ENCODE measurements around the gene SLC9A9.

Gene SLC9A9

DNA sequence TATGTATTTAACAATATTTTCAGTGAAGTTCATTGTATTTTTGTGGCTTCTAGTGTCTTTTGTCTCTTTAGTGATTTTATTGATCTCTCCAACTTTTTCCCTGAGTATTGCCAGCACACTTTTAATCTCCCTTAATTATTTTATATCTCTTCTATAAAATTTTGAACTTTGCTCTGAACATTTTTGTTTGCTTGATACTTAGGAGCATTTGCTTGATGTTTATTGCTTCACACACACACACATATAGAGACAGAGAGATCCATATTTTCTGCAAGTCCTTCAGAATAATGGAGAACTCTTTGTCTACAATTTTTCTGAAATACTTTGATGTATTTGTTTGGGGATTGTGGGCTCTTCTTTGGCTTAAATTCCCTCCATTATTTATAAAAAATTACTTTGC lies 213.8 kb downstream of the SLC9A9 start:
- no peak for DNase-seq

- no peak for DNase-seq
These were observed 214.5 kb downstream of the SLC9A9 start for GRCh38 chr3:143633816-143634215.

DNA sequence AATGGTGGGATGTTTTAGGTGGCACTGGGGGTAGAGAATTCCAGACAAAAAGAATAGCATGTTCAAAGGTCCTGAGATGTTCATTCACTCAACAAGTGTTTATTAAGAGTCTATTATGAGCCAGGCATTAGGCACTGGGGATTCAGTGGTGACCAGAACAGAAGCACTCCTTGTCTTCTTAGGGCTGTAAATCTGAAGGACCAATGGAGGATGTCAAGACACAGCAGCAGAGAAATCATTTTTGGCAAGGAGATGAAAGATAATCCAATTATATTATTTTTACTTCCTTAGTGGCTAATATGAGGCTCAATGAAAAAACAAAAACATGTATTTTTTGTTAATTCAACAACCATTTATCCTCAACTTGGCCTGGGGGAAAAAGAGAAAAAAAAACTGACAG lies 218.5 kb downstream of the SLC9A9 start:
- DNase-seq = no peak

DNA sequence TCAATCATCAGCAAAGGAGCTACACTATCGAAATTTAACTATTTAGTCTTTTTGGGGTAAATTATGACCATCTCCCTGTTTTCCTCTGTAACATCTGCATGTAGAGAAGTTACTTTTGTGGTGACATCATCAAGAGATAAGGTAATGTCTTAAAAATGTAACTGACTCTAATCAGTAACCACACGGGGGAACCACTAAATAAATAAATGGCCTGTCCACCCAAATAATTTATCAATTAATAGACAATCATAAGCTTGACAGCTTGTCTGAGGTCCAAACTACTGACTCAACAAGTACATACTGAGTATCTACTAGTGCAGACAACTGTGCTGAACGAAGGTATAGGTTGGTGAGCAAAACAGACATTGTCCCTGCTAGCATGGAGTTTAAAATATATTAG lies 219.3 kb downstream of the SLC9A9 start:
- no peak for DNase-seq

- no peak for DNase-seq
These were observed 220.9 kb downstream of the SLC9A9 start for GRCh38 chr3:143627336-143627735.

- no peak for DNase-seq
These were observed 229.0 kb downstream of the SLC9A9 start for GRCh38 chr3:143619231-143619630.

DNA sequence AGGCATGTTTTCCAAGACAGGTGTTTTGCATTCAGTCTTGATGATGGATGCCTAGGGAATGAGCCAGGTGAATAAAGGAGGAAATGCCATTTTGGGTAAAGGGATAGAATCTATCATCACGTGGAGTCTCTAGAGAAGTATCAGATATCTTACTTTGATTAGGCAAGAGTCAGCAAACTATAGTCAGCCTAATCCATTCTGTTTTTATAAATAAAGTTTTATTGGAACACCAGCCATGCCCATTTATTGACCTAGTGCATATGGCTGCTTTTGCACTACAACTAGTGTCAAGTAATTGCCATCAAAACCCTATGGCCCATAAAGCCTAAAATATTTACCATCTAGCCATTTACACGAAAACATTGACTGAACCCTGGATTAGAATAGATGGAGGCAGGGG lies 231.2 kb downstream of the SLC9A9 start:
- DNase-seq = no peak

GRCh38 chr3:143613226-143613625 lies 235.0 kb downstream of the SLC9A9 start:
- no peak for DNase-seq

- no peak for DNase-seq
These were observed 235.7 kb downstream of the SLC9A9 start for GRCh38 chr3:143612541-143612940.

DNA sequence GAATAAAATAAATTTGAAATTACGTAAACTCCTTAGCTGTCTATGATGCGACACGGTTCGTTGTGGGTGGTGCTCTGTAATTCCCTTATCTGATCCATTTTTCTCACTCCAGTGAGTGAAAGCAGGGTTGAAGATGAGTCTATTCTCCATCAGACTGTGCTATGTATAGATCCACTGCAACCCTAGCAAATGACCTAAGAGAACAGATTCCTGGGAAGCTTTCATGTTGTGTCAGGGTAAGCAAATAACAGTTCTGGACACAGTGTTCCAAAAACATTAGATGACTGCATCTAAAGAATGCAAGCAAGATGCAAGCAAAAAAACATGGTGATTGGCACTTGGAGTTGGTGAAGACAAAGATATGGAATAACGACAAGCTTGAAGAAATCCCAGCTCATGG lies 239.3 kb downstream of the SLC9A9 start:
- no peak for DNase-seq

DNA sequence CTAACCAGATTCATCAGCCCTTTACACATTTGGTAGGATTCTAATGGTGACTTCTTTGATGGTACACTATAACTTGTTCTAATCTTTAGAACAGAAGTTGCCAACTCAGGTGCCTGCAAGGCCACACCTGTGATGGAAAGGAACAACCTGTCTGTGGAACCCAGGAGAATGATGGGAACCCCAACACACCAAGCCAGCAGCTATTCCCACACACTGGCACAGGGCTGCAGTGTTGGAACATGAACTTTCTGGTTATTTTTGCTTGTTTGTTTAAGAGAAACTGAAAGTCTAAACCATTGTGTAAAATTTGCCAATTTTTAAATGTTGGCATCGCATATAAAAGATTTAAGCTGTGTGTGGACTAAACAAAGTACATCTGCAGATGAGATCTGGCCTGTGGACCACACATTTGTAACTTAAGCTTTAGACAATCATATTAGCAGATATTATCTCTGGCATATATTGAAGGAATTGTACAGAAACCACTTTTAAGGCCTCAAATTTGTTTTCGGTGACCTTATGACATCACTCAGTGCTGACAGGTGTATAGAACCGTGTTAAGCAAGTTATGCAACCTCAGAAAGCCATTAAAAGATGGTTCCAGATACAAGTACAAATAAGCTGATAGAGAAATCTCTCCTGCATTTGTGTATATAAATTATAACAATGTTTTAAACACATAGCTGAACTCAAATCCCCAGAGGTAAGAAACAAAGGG lies 242.9 kb downstream of the SLC9A9 start:
- no peak for DNase-seq

- DNase-seq = no peak
These were observed 243.7 kb downstream of the SLC9A9 start for GRCh38 chr3:143604402-143605185.

GRCh38 chr3:143603774-143604173 lies 244.5 kb downstream of the SLC9A9 start:
- DNase-seq = no peak

- no peak for DNase-seq
These were observed 246.4 kb downstream of the SLC9A9 start for GRCh38 chr3:143601723-143602484.

- DNase-seq = no peak
These were observed 247.2 kb downstream of the SLC9A9 start for GRCh38 chr3:143600756-143601718.

DNA sequence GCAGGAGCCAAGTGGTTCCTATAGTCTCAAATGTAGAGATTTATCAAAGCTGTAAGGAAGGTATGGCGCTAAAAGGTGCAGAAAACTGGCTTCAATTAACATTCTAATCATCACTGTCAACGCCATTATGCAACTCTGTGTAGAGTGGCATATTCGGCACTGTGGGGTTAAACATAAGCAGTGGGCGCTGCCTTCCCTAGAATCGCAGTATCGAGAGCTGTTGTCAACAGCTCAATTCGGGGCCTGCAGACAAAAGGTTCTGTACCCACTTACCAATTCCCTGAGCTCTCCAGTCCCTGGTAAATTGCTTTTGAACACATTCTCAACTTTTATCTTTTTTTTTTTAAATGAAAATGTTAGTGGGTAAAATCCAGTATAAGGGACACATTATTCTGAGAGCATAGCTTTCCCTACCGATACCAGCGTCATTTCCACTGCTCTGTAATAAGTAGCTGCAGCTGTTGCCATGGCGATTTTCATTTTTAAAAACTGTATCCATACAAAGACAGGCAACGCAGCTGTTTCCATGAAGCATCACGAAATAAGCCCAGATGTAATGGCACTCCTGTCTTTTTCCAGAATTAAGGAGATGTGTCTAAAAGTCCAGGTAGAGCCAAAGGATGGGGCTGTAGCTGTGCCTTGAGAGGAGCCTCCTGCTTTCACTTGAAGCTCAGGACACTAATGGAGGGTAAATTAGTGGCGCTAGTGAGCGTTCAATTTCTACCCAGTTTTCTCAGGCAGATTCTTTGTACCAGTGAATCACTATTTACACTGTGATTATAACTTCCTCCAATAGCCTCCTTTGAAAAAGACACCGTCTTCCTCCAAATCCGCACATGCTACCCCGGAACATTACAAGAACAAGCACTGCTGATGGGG lies 250.3 kb downstream of the SLC9A9 start:
- no peak for DNase-seq

DNA sequence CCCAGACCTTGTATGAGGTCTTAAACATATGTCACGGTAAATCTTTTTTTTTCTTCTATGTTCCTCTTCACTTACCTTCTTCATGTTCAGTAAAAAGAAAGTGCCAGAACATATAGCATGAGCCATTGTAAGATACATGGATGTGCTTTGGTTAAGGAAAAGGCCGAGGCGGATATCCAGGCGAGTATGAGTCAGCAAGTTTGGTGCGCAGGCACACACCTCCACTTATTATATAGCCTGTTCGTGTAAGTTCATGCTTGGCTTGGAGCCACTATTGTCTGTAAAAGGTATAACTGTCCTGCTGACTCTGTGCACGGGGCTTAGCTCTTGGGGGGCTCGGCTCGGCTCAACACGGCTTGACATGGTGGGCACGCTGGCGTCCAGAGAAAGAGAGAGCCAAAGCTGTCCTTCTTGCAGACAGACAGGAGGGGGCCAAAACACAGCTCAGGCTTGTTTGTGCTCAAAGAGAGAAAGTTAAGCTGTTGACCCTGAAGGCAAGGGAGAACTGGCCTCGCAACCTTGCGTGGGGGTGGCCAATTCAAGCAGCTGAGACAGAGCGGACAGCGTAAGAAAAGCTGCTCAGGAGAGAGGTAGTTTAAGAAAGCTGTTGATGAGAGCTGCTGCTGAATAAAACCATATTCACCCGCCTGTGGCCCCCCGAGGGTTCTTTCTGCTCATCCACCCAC lies 251.2 kb downstream of the SLC9A9 start:
- DNase-seq = no peak

DNA sequence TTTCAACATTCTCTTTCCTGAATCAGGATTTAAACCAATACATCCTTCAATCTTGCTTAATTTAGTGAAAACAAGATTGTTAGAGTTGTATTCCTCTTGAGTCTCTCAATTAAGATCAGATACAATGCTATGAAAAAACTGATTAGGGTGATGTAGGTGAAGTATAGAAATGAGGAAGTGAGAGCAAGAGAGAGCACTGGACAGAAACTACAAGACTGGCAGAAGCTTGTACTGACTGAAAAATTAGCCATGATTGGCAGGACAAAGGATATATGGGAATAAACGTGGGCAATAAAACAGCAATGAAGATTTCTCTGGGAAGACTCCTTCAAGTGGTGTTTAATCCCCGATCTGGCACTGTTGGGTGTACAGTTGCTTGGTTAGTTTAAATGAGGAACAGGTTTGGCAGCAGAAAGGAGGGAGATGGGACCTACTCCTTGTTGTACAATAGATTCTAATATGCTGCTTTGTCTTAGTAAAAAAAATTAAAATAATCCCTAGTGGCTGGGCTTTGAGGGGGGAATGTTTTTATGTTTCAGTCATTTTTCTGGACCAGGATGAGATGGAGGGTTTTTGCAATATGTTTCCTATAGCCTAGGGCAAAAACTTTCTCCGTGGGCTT lies 252.7 kb downstream of the SLC9A9 start:
- no peak for DNase-seq

DNA sequence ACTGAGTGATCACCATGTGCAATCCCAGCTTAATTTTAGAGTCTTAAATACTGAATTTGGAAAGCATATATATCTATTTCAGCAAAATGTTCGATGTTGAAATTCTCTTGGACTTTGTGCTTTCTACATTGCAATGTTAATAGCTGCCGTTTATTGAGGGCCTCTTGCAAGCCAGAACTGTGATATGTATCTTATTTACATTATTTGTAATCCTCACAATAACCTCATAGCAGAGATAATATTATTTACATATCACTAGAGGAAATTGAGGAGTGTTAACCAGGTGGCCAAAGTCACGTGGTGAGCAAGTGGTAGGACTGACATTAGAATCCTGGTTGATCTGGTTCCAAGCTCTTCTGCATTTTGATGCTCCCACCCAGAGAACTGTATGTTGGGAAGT lies 254.1 kb downstream of the SLC9A9 start:
- DNase-seq = no peak

- DNase-seq = no peak
These were observed 257.6 kb downstream of the SLC9A9 start for GRCh38 chr3:143590660-143591059.

Data from activated CD4-positive, alpha-beta T cell treated with anti-CD3 and anti-CD28 coated beads, Interleukin-2, amount 50 U/mL, for 4 hours (primary cell).